ENCODE data around the gene RTP3. TPM values are rescaled to one million over a fixed set of nuclear protein-coding genes. Genes with fewer than 3 reads are reported as not detected.

Gene RTP3
- total and polyA plus RNA-seq, 12 donors = not detected

DNA sequence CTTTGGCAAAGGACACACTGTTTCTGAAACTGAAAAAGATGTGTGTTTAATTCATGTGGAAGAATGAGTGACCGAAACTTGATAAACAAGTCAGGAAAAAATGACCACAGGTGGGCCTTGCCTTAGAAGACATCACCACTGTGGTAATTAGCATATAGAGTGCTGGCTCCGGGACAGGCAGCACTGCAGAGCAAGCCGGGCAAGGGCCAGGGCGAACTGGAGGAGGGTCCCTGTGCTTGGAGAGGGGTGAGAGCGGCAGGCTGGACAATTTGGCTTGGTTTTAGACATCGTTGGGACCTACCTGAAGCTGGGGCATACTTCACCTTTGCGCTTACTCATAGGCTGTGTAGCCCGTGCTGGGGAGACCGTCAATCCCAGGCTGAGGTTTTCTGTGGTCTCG lies 8.2 kb downstream of the RTP3 start:
- Histone ChIP-seq H3K4me1 (replicated peaks in 1 of 2) (no peaks in the 10 kb centered on the region), H3K36me3 (replicated peaks in 1 of 2) (no peaks in the 10 kb centered on the region), H3K27me3 (no peaks in the 10 kb centered on the region), H3K27ac (no peak overlapping the region), H3K4me3 (no peak overlapping the region), H3K9me3 (replicated peaks in 1 of 3) (no peaks in the 10 kb centered on the region)
- intact Hi-C loops (cut with DNase I) = no loop called here
- 84 to 92% (median 87%) methylated on average over 10 of the region's 10 CpGs for WGBS, 4 donors
- DNase-seq = no peak
- TF ChIP-seq CTCF (IDR thresholded peaks at IDR 0.05) = no peak
- TF ChIP-seq POLR2A (IDR thresholded peaks at IDR 0.05) = no peak

GRCh38 chr3:46506526-46506925 lies 8.8 kb downstream of the RTP3 start:
- no peak overlapping the region for H3K27ac ChIP-seq
- no peaks in the 10 kb centered on the region for H3K4me1 ChIP-seq (replicated peaks in 1 of 2)
- no peak for DNase-seq
- no peaks in the 10 kb centered on the region for H3K36me3 ChIP-seq (replicated peaks in 1 of 2)
- no peaks in the 10 kb centered on the region for H3K27me3 ChIP-seq
- intact Hi-C loops (cut with DNase I) = no loop called here
- no peak for TF ChIP-seq CTCF (IDR thresholded peaks at IDR 0.05)
- no peak for TF ChIP-seq POLR2A (IDR thresholded peaks at IDR 0.05)
- H3K9me3 ChIP-seq (replicated peaks in 1 of 3) = no peaks in the 10 kb centered on the region
- H3K4me3 ChIP-seq = no peak overlapping the region
- 76 to 83% (median 80%) methylated on average over 3 of the region's 3 CpGs for WGBS, 4 donors

DNA sequence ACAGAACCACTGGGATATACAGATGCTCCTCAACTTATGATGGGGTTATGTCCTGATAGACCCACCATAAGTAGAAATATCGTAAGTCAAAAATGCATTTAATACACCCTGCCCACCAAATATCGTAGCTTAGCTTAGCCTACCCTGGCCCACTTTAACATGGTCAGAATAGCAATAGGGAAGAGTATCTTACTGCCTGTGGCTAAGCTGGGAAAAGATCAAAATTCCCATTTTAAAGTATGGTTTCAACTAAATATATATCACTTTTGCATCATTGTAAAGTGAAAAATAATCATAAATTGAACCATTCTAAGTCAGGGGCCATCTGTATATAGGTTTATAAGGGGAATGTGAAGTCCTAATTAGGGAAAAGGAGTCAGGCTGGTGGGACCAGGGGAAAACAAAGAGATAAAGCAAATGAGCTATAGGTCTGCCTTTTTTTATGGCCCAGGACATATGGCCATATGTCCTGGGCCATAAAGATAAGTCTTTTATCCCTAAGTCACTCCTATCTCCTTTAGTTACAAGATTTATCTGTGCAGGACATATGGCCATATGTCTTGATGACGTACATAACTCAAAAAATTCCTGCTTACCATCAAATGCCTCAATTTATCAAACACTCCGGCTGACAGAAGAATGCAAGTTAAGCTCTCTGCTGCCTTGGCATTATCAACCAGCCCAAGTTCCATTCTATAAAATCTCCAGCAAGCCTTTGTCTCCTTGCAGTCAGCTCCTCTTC lies 11.2 kb downstream of the RTP3 start:
- no peak for DNase-seq
- no peak overlapping the region for H3K27ac ChIP-seq
- intact Hi-C loops (cut with DNase I) = no loop called here

DNA sequence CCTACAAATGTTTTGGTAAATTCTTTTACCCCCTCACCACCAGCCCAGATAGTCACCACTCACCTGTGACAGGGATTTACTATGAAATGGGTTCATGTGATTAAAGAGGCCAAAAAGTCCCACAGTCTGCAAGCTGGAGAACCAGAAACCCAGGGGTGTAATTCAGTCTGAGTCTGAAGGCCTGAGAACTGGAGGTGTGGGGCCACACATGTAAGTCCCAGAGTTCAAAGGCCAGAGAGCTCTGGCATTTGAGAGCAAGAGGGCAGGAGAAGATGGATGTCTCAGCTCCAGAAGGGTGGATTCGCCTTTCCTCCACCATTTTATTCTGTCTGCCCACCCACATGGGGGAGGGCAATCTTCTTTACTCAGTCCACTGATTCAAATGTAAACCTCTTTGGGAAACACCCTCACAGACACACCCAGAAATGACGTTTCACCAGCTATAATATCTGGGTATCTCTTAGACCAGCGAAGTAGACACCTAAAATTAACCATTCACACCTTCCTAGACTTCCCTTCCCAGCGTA lies 11.9 kb downstream of the RTP3 start:
- 67 to 78% (median 73%) methylated on average over 4 of the region's 4 CpGs for whole genome bisulfite sequencing, 4 donors
- intact Hi-C loops (cut with DNase I) = no loop called here

More for the DNA sequence above, 11.2 kb downstream of the RTP3 start:
- H3K27me3 ChIP-seq = no peaks in the 10 kb centered on the region
- no peak overlapping the region for H3K4me3 ChIP-seq
- H3K36me3 ChIP-seq (replicated peaks in 1 of 2) = no peaks in the 10 kb centered on the region
- no peaks in the 10 kb centered on the region for H3K9me3 ChIP-seq (replicated peaks in 1 of 3)
- TF ChIP-seq CTCF (IDR thresholded peaks at IDR 0.05) (no peak), POLR2A (IDR thresholded peaks at IDR 0.05) (no peak)
- no peaks in the 10 kb centered on the region for H3K4me1 ChIP-seq (replicated peaks in 1 of 2)
- WGBS, 4 donors = 85 to 89% (median 86%) methylated on average over 4 of the region's 4 CpGs

More for the DNA sequence above, 11.9 kb downstream of the RTP3 start:
- Histone ChIP-seq H3K9me3 (replicated peaks in 1 of 3) (no peaks in the 10 kb centered on the region), H3K4me1 (replicated peaks in 1 of 2) (no peaks in the 10 kb centered on the region), H3K27ac (no peak overlapping the region), H3K27me3 (no peaks in the 10 kb centered on the region), H3K4me3 (no peak overlapping the region), H3K36me3 (replicated peaks in 1 of 2) (no peaks in the 10 kb centered on the region)
- DNase-seq = no peak
- TF ChIP-seq CTCF (IDR thresholded peaks at IDR 0.05) (no peak), POLR2A (IDR thresholded peaks at IDR 0.05) (no peak)

All from adrenal gland (tissue), 12 donors.